ENCODE results near the gene LRBA.

- no peak for TF ChIP-seq POLR2AphosphoS5 (IDR thresholded peaks at IDR 0.05; ENCODE audit: low read depth, low read length)
- no peak for TF ChIP-seq PAX5 (IDR thresholded peaks at IDR 0.05; ENCODE audit: insufficient read depth, low read length, severe bottlenecking)
These were observed 783.8 kb downstream of the LRBA start for GRCh38 chr4:150231107-150231770.

Data from GM12891 (cell line).